Skin of body (tissue), 2 donors: ENCODE data around the gene HMHB1. TPM values are rescaled to one million over a fixed set of nuclear protein-coding genes. Genes with fewer than 3 reads are reported as not detected.
"Not testable (repeated sequence)": the region's sequence is repeated elsewhere in the genome, so short reads cannot be mapped to it uniquely, and the experiment has no call there.

Source experiments
- DNase-seq: peaks from one replicate; lab custom pipeline; 2025; lab: John Stamatoyannopoulos, UW
- total RNA-seq: library from RNA; depleted of rRNA; stranded (reverse); fragments of >200 nt; gene quantifications from one replicate; pipeline ENCODE4 v1.2.3, GENCODE V29; 2014

HMHB1 gene
- total RNA-seq, 1 donor from 2014 or later, result 0.89 TPM

DNA sequence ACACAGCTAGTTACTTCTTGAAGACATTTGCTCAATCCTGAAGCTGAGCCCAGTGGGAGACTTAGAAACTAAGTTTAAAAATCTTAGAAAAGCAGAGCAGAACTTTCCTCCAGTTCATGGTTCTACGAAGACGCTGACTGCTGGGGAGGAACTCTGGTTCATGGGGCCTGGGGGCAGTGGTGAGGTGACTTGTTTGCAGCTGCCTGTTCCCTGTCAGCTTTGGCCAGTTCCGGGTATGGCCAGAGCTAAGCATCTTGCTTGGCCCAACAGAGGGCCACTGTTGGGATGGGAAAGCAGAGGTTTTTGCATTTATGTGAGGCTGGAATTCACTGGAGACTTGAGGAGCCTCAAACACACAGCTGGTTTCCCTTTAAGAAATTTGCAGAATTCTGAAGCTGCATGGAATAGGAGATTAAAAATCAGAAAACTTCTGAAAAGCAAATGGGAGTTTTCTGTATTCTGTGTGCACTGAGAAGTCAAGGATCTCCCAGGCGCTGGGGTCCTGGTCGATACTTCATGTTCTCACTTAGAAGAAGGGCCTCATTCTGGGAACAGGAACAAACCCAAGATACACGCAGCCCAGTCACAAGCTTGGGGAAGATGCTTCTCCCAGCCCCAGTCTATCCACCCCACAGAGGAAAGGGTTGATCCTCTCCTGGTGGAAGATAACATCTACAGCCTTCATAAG is 10.6 kb upstream of the HMHB1 start:
- no peak for DNase-seq

DNA sequence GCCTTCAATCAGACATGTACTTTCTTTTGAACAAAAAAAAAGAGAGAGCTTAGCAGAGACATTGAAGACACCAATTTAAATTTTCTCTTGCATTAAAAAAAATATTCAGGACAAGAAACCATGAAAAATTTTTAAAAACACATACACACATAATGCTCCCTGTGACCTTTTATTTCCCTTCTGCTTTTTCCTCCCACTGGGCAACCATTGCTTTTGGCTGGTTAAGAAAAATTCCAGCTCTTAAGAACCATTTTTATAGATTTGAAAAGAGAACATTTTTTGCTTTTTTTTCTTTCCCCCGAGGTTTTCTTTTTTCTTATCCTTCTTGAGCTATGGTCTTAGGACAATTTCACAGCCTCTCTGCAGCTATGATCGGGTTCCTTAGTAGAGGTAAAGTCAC is 6.1 kb upstream of the HMHB1 start:
- no peak for DNase-seq

DNA sequence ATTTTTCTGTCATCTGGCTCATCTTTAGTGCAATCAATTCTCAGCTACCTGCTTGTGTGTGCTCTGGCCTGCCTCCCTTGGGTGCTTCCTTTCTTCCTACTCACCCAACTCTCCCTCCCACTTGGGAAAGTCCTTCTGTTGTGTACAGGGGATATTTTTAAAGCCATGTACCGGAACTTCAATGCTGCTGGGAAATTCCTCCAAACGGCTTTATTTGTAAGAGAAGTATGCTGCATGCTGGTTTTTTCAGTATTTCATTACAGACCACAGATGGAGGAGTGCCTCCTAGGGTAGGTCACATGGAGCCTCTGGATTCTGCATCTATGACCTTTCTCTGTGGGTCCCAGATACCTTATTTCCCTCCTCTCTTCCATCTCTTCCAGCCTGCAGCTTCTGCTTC is 5.4 kb upstream of the HMHB1 start:
- DNase-seq, result no peak

DNA sequence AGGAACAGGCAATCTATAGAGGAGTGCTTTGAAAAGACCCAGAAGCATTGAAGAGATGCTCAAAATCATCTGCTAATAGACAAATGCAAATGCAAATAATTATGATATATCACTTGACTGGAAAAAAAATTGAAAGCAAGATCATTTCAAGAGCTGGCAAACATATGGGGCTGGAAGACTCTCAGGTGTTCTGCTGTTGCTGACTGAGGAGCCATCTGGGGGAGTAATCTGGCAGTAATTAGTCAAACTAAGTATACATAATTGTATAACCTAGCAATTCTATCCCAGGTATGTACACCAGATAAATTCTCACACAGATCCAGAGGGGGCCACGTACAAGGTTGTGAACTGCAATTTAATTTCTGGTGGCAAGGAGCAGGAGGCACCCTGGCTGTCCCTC is 4.6 kb upstream of the HMHB1 start:
- DNase-seq, result no peak

DNA sequence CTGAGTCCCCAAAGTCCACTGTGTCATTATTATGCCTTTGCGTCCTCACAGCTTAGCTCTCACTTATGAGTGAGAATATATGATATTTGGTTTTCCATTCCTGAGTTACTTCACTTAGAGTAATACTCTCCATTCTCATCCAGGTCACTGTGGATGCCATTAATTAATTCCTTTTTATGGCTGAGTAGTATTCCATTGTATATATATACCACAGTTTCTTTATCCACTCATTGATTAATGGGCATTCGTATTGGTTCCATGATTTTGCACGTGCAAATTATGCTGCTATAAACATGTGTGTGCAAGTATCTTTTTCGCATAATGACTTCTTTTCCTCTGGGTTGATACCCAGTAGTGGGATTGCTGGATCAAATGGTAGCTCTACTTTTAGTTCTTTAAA is 4.4 kb downstream of the HMHB1 start:
- not testable (repeated sequence) for DNase-seq

DNA sequence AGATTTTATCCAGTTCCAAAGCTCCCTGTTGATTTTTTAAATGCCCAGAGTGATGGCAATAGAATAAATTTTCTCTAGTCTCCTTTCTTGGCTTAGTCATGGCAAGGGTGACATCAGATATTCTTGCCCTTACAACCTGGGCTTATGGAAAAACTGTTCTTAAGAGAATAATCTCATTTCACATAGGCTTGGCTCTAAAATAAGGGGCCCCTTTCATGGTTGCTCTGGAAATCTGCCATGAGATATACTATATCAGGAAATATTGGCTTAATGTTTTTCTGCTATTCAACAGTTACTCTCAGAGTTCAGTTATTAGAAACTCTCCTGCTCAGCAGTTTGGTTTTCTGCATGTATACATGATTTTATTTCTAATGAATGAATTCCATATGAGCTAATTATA is 7.8 kb downstream of the HMHB1 start:
- DNase-seq, result no peak

DNA sequence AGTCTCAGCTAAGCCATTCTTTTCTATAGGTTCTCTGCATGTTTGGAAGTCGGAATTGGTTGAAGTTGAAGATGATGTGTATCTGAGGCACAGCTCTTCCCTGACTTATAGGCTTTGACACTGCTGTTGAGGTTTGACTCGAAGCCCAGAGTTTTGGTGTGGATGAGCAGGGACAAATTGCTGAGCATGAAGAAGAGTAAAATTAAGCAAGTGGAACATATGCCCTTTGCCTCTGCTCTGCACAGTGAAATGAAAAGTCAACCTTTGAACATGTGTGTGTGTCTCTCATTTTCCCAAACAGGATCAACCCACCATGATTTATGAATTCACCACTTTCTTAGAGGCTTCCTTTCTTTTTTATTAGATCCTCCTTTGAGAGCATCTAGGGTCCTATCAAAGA is 8.5 kb downstream of the HMHB1 start:
- no peak for DNase-seq

DNA sequence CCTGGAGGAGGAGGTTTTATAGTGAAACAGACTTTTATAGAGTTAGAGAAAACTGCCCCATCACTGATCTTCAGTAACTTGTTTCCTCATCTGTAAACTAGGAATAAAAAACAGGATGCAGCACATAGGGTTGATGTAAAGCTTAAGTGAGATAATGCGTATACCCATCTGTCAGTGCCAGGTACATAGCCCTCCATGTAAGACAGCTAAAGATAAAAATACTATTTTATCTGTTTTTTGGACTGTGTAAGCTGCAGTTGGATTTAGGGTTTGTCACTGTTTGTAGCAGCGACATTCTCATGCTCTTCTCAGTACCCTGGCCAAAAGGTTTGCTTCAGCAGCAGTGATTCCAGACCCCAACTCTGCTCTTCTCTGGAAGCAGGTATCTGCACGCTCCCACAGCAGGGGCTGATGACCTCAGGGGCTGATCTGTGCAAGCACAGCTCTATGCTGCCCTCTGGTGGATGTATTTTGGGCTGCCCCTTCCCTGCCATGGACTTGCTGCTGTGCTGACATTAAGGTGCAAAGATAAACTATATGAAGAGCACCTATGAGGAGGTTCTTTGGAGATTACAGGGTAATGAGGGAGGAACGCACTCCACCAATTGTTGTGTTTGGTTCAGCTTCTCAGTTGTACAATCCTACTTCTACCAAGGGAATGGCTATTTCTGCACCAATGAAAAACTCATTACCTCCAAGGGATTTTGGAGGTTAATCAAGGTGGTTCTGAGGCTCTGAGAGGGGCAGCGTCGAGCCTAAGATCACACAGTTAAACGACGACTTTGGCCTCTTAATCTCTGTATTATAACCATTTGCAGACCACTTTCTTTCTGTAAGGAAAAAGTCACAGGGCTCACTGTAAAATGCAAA is 13.1 kb downstream of the HMHB1 start:
- DNase-seq, result peak; percentile 27

DNA sequence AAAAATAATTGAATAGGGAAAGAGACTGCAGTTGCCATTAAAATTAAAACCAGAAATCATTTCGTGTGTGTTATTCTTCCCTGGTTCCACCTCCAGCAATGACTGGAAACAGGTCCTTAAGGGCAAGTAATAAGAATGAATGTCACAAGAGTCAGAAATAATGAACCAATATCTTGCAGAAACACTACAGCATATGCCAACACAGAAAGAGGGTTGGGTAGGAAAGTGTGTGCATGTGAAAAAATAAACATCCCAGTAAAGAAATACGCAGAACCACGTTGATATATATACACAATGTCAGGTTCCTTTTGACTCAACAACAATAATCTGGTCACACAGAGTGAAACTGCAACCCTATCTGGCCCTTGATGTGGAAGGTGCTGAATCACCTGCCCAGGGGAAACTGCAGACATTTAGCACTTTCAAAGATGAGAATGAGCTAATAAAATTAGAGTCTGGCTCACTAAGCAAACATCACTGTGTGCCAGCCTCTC is 15.0 kb downstream of the HMHB1 start:
- no peak for DNase-seq

DNA sequence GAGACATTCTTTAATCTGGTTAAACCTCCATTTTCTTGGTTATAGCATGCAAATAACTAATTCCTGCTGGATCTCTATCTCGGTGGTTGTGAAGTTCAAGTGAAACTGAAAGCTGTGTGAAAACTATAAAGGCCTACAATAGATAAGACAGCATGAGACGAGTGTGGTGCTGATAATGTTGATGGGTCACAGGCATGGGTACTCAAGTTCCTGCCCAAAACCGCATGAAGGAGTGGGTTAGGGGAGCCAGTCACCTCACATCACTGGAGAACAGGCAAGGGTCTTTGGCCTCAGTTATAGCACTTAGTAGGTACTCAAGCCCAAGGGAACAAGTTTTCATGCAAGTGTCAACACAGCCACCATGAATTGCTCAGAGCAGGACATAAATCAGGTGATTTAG is 16.7 kb downstream of the HMHB1 start:
- DNase-seq, result no peak

DNA sequence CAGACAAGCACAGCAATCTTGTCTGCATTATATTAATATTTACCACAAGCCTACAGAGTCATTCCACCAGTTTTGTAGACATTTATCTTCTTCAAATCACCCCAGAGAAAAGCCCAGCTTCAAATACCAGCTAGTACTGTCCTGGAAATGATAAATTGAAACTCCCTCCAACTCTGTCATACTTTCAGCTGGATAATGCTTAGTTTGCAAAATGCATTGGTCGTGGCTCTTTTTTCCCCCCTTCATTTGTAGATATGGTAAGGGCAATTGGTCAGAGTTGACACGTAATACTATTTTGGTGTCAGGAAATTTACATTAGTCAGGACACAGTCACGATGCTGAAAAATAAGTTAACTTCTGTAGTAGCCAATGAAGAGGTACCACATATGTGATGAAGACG is 21.2 kb downstream of the HMHB1 start:
- no peak for DNase-seq

DNA sequence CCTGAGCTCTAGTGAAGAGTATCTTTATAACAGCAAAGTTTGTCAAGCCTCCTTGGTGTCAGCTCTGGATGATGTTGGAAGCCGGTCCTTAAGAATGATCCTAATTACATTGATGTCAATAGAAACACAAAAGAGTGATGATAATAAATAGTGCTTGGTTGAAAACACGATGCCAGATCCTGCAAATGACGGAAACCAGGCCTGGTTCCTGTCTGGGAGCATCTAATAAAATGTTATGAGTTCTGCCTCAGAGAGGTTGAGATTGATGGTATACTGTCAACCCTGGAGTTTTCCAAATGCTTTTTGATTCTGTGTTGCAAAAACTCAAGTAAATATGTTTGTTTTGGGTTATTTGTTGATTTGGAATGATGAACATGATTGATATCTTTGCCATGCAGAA is 23.3 kb downstream of the HMHB1 start:
- DNase-seq, result no peak

DNA sequence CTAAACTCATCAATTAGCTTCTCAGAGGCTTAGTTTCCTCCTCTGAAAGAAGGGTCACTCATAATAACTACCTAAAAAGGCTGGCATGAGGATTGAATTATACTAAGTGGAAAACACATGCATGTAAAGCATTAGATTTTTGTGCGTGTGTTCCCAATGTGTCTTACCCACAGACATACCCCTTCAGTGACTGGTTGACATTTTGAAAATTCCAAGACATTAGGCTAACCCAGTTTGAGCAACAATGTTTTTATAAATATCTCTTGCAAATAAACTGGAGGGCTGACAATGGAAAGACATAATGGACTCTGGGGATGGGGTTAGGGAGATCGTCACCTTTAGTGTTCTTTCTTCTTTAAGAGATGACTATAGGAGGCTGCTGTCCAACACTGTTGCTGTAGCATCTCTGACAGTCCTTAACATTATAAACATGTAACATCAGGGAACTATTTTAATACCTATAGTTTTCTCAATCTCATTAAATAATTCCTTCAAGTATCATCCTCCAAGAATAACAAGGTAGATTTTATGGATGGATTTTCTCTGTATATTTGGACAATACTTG is 24.3 kb downstream of the HMHB1 start:
- no peak for DNase-seq

DNA sequence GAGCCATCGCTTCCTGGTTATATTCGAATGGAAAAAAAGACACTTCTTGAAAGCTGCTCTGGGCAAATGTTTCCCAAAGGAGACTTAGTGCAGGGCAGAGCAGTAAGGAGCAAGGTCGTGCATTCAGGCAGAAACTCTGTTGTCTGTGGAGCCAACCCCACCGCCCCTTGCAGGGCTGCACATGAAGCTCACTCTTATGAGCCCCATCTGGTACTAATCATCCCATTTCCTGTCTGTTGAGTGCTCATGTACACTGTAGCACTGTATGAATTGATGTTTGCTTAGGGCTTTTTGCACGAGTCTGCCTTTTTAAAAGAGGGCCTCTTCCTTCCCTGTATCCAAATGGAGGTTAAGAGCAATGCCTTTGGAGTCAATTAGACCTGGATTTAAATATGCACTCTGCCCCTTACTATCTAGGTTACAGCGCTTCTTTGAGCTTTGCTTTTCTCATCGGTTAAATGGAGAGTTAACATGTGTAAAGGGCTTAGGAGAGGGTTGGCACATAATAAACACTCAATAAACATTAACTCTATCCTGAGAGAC is 25.4 kb downstream of the HMHB1 start:
- peak; percentile 97 for DNase-seq

DNA sequence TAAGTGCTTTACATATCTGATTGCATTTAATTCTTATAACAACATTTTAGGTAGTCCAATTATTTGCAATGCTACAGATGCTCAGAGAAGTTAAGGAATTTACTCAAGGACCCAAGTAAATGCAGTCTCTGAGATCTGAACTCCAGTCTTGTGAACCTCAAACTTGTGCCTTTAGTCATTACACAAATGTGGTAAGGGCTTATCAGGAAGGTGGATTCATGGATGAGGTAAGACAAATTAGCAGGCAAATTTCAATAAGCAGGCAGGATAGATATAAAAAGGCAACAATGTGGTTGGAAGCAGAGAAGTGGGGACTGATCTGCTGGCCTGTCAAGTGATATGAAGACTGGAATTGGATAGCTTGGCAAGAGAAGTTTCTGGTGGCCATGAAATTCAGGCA is 29.5 kb downstream of the HMHB1 start:
- no peak for DNase-seq

DNA sequence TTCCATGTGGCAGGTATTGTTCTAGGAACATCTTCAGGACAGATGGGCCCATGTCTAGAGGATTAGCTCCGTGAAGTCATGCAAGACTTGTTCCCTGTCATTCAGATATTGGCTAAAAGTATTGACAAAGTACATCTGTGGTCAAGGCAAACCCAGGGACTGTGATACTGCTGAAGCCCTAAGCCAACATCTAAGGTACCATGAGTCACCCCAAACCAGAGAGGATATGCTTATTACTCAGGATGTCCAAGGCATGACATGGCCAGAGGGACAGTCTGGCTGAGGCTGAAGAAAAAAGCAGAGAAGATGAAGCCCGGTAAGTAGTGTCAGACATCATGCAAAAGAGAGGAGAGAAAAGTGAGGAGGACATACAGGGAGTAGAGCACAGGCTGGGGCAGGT is 31.0 kb downstream of the HMHB1 start:
- DNase-seq, result no peak

DNA sequence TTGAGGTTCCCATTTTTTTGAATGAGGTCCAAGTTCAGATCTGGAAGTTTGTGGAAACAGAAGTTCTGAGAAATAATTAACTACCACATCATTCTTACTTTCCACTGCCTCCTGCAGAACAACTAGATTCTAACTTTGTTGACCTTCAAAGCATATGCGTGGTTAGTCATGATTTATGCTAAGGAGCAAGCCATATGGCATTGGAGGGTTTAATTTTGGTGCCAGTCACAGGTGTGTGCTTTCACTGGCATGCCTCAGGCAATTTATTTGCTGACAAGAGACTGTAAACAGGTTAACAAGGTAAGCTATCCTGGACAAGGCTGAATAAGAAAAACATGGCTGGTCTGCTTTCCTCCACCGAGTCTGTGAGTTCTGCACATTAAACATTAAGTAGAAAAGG is 31.5 kb downstream of the HMHB1 start:
- no peak for DNase-seq

DNA sequence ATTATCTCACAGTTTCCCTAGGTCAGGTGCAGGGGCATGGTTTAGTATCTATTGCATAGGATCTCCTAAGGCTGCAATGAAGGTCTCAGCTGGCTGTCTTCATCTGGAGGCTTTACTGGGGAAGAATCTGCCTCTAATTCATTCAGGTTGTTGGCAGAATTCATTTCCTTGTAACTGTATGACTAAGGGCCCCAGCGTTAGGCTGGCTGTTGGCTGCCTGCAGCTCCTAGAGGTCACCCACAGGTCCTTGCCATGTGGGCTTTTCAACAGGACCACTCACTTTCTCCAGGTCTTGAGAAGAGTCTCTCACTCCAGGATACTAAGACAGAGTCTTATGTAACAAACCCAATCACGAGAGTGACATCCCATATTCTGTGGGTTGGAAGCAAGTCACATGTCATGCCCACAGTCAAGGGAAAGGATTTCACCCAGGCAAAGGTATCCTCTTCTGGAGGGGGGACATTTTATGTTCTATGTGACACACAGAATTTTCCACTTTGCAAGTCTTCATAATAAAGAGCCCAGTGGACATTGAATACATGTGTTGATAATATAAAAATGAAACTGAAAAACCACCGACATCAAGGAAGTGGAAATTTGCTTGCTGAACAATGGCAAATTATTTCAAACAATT is 38.2 kb downstream of the HMHB1 start:
- DNase-seq, result no peak

DNA sequence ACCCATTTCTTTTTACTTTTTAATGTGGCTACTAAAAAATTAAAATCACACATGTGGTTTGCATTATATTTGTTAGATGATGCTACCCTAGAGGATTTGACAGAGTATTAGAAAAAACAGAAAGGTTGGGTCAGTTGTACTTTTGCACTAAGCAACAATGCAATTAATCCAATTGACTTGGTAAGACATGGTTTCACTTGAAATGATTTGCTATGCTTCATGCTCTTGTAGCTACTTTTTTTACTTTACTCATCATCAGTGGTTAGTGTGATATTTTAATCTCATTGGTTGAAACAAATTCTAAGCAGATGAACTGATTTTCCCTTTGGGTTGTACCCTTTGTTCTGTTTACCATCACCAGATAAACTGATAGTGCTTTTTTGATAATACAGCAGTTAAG is 39.4 kb downstream of the HMHB1 start:
- DNase-seq, result no peak

DNA sequence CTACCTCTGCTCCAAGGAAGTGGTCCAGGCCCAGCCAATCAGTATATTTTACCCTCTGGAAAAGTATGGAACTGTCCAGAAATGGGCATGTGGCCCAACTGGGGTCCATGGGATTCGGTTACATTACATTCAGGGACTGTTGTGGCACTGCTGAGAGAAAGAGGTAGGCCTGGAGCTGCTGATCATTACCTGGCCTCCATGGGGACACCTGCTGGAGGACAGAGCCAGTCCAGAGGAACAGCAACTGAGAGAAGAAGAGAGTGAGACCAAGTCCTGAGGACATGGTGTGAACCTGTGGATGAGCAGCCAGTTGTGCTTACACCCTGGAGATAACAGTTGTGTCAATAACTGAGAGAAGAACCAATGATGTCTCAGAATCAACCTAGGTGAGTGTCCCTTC is 48.2 kb downstream of the HMHB1 start:
- DNase-seq, result no peak

DNA sequence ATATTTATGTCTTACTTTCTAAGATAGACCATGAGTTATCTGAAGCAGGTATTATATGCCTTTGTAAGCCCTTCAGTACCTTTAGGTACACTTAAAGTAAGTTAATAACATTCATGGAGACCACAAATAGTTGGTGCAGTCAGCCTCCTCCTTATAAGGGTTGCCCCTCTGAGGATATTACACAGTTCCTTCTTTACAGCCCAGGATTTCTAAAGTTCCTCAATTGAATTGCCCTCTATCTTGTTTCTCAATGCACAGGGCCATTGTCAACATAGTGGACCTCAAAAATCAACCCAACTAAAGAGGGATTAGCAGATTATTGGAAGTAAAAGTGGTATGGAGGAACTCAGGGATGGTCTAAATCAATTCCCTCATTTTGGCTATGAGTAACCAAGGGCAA is 50.3 kb downstream of the HMHB1 start:
- DNase-seq, result no peak
